Left lobe of liver (tissue), 2 donors: Measurements from ENCODE around the gene SMU1. TPM values are rescaled to one million over a fixed set of nuclear protein-coding genes. Genes with fewer than 3 reads are reported as not detected.

Experiments
- ATAC-seq: fragments of 200-7000 bp; cut with Tn5 transposase; one replicate; pipeline ENCODE4 v1.9.1; 2020; ENCODE audit warnings: mild to moderate bottlenecking, moderate library complexity
- DNase-seq: peaks from one replicate; pipeline ENCODE4 v3.0.0-alpha.2; 2020; ENCODE audit warnings: low spot score
- total RNA-seq: library from RNA; stranded (reverse); gene quantifications from one replicate; pipeline ENCODE4 v1.2.1, GENCODE V29; 2021
- donor health status: DM: no; HTN: no; CAD: no; lungs with moderate emphysema.
- donor health status: DM: no; HTN: yes; CAD: no.

SMU1 gene
- total RNA-seq, 1 donor from 2014 or later: 7.0 TPM

DNA sequence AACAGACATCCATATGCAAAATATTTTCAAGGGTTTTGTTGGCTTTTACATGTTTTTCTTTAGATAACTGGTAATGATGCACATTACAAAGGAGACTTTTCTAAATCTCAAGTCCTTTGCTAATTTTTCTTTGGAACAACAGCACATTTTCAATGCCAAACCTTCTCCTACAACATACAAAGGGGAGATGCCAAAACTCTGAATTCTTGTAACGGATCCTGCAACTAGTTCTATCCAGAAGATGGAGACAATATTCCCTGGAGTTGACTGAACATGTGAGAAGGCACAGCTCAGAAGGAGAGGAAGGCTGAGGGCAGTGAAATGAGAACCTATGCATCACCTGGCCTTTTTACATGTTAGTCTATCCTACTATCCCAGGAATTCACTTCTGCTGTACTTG, 30.4 kb downstream of the SMU1 start:
- DNase-seq: no peak
- no peak for ATAC-seq

DNA sequence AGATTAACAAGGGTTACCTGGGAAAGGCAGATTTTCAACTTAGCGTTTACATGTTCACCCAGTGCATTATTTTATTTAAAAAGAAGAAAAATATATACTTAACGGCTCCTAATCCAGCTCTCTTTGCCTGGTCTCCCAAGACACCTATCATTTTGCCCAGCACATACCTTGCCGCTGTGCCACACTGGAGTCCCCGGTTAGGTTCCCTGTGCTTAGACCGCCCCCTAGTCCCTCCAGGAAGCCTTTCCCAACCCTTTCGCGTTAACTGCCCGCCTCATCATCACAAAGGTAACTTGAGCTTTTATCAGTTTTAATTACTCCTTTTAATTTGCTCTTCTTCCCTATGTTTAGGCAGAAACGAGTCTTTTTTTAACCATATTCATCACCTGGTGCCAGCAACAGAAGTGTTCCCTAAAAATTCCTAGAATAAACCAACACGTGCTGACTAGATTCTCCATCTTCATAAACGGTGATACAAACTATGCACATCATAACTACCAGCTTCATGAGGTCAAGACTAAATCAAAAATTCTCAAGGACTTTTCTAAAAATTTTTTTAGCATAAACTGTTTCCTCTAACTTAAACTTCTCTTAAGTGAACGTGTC, 31.7 kb downstream of the SMU1 start:
- peak; percentile 64 for DNase-seq
- ATAC-seq: peak; percentile 79

DNA sequence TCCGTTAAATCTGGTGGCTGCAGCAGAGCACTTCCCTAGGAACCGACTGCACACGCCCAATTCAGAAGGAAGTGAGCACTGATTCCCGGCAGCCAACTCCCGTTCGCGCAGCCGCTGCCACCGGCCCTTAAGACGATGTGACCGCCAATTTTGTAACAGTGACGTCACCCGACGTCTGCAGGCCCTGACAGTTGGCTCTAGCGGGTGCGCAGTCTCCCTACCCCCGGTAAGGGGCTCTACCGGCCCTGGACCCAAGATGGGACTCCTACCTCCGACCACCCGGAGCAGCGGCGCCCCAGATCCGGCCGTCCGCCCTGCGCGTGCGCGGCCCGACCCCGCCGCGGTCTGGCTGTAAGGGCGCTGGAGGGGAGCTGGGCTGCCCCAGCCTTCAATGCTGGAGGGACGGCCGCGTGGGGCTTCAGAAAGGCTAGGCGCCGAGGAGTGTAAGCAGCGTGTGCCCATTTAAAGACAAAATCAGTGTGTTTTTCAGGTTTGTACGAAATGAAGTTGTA, 32.3 kb downstream of the SMU1 start:
- DNase-seq: peak; percentile 80
- peak; percentile 70 for ATAC-seq

DNA sequence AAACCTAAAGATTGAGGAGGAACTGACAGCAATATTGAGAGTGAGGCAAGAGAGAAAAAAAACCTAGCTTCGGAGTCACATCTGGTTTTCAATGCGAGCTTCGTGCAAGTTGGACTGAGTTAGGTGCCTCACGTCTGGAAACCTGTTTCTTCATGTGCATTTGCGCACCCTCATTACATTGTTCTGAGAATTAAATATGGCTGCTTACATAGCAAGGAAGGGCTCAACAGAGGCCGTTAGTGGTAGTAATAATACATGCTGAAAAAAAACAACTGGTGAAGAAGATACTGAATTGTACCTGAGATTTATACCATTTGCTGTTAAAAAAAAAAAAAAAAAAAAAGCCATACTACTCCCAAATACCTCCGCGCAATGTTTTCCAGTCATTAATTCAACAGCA, 32.8 kb downstream of the SMU1 start:
- no peak for DNase-seq
- ATAC-seq: no peak

DNA sequence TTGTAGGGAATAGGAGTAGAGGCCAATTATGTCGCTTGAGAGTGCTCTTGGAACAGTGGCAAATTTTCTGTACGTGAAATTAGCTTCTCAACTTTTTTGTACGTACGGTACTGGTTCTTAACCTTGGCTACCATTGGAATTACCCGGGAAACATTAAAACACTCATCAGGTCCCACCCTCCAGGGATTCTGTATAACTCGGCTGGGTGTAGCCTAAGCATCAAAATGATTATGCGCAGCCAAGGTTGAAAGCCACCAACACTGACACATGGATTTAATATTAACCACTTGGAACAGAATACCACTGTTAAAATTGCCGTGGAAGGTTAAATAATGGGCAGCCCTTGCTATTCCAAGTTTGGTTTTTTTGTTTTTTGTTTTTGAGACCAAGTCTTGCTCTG, 34.0 kb downstream of the SMU1 start:
- DNase-seq (no peak), ATAC-seq (peak; percentile 68)

DNA sequence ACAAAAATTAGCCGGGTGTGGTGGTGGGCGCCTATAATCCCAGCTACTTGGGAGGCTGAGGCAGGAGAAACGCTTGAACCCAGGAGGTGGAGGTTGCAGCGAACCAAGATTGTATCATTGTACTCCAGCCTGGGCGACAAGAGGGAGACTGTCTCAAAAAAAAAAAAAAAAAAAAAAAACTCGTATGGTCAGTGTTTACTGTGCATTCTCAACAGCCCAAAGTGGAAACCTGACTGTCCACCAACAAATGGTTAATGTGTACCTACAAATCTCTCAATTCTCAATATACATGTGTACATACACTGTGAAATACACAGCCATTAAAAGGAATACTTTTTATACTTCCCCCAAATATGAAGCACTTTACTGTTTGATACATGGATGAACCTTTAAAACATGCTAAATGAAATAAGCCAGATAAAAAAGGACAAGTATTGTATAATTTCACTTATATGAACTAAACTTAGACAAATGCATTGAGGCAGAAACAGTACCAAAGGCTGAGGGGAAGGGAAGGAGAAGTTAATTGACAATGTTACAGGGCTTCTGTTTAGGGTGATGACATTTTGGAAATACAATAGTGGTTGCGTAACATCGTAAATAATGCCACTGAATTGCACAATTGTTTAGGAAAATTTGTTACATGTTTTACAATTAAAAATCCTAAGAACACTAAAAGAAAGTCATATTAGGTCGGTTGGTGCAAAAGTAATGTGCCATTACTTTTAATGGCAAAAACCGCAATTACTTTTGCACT, 34.9 kb downstream of the SMU1 start:
- no peak for ATAC-seq

DNA sequence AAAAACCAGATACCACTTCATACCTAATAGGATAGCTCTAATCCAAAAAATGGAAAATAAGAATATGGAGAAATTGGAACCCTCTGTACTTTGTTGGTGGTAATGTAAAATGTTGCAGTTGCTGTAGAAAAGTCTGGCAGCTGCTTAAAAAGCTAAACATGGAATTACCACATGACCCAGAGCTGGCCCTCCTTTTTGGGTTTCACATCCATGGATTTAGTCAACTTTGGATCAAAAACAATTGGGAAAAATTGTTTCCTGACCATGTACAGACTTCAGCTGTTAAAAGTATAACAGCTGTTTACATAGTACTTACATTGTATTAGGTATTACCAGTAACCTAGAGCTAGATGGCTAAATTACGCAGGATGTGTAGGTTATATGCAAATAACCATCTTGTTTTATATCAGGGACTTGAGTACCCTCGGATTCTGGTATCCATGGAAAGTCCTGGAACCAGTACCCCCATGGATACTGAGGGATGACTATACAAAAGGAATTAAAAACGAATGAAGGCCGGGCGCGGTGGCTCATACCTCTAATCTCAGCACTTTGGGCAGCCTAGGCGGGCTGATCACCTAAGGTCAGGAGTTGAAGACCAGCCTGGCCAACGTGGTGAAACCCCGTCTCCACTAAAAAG, 35.6 kb downstream of the SMU1 start:
- no peak for ATAC-seq
- no peak for DNase-seq

More for the DNA sequence above, 34.9 kb downstream of the SMU1 start:
- DNase-seq: no peak

DNA sequence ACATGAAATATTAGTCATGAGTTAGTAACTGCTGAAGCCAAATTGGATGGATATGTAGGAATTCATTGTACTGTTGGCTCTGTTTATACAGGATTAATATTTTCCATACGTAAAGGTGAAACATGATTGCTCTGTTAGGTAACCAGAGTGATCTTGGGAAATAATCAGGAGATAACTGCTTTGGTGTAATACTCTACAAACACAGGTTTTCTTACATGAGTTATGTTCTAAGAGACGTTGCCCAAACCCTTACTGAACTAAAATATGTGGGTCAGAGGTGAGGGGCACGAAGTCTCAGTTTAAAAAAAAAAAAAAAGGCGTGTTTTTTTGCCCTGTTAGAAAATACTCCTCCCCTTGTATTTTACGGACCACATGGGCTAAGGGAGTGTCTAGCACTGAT, 43.6 kb downstream of the SMU1 start:
- ATAC-seq (peak; percentile 44), DNase-seq (no peak)

DNA sequence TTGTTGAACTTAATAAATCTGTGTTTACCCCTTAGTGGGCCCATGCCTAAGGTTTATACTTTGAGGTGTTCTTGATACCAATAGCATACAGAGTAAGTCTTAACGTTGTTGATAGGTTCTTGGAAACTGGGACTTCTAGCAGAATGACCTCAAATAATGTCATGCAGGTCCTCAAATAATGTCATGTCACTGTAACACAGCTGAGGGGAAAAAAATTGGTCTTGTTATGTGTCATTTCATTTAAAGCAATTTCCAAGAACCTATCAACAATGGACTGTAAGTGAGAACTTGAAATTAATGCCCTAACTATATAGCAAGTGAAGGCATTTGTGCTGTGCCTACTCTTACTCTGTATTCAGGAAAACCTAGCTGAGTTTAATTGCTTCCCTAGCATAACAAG, 44.2 kb downstream of the SMU1 start:
- DNase-seq (no peak), ATAC-seq (no peak)

DNA sequence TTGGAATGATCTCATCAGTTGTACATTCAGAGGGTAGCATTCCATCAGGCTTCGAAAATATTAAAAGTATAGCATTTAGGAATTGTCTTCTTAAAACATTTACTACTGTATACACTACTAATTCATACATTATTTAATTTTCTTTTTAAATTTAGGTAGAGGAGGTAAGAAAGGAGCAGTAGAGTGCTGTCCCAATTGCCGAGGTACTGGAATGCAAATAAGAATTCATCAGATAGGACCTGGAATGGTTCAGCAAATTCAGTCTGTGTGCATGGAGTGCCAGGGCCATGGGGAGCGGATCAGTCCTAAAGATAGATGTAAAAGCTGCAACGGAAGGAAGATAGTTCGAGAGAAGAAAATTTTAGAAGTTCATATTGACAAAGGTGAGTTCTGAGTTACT, 46.2 kb downstream of the SMU1 start:
- ATAC-seq (no peak), DNase-seq (no peak)

DNA sequence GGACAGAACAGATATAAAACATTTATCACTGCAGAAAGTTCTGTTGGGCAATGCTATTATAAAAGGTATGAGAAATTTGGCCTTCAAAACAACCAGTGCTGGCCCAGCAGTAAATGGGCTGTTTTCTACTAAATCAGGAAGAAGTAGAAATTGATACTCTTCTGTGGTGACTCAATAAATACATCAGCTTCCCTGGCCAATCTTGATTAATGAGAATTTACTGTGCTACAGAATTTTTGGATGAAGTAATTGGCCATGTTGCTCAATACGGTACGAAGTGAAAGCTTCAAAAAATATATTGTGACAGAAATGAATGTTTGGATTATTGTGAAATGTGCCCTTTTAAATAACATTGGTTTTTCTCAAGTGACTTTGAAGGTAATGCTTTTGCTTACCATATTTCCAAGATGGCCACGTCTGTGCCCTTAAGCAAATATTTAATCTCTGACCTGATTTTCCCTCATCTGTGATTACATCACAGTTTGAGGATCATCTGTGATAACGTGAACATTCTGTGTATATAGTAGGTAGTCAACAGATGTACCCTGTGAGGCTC, 47.2 kb downstream of the SMU1 start:
- DNase-seq: no peak
- ATAC-seq: peak; percentile 22

DNA sequence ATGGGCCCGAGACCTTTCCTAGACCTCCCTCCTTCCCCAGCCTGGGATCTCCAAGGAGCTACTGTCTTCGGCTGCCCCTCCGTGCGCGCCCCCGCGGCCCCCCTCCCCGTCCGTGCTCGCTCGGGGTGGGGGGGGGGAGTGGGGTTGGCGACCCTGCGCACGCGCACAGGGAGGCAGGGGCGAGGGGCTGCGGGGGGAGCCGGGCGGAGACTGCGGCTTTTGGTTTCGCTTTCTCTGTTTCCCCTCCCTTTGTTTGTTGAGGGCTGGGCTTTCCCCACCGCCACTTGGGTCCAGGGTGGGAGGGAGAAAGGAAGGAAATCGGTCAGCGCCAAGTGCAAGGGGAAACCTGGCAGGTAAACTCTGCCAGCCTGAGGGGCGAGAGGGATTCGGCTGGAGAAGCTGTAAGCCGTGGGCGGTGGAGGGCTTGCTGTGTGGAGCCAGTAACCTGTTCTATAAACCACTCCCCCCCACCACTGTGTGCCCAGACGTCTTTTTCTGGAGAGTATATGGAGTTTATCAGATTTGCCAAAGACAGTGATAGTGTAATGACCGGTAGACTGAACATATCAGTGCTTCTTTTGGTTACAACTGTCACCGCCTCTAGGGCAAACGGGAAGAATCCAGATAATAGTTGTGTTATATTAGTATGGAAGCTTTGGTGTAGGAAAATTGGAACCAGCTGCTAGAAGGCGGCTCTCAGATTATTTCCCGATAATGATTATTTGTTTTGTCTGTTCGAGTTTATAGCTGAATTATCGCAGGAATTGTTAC, 50.7 kb downstream of the SMU1 start:
- ATAC-seq: peak; percentile 62
- peak; percentile 74 for DNase-seq

DNA sequence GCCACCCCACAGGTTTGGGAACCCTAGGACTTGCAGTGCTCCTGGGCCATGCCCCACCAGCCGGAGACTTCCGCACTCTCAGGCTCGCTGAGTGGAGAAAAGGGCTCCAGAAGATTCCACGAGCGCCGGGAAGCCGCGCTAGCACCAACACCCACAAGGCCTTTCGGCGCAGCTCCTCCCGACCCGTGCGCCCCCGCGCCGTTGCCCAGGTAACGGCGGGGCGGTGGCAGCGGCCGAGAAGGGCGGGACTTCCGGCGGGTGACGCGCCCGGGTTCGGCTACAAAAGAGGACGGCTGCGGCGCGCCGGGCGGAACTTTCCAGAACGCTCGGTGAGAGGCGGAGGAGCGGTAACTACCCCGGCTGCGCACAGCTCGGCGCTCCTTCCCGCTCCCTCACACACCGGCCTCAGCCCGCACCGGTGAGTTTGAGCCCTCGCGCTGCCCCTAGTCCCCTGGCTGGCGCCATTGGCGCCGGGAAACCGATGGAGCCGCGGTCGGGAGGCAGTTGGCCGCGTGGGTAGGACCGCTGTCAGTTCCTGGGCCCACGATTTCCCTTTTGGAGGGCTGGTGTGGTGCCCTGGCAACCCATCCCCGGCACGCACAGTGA, 51.4 kb downstream of the SMU1 start, which contains the start of gene DNAJA1:
TSS of gene DNAJA1 (plus strand) at position 308 of the 606 bp plus-strand sequence. CDS start 1,212 bp downstream, outside the sequence.
- DNase-seq: peak; percentile 96

DNA sequence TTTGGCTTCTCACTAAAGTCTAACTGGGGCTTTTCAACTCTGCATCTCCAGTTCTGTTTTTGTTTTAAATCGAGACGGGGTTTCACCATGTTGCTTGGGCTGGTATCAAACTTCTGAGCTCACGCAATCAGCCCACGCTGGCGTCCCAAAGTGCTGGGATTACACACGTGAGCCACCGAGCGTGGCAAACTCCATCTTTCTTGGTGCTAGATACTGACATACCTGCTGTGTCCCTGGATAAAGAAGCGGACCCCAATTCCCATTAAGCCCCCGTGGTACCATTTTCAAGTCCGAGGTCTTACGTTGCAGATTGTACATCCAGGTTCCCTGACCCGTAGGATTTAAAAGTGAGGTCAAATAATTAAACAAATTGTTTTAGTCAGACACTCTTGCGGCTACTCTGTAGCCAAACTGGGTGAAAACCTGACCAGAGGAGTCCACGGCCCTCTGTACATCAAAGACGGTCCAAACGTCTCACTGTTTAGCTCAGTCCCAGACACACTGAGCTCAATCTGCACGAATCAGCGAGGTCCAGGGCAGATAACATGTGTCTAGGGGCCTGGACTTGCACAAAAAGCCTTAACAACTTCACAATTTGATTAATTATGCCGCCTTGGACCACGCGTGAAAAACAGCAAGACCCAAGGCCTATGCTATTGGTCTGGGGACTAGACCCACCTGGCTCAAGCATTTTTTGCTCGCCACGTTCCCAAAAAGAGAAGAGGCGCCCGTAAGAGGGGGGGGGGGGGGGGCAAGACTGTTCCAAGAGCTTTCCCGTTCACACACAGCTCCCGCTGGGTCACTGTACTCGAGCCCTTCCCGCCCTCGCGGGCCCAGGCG, 52.1 kb downstream of the SMU1 start:
- ATAC-seq (peak; percentile 26), DNase-seq (no peak)

More for the DNA sequence above, 51.4 kb downstream of the SMU1 start, which contains the start of gene DNAJA1:
- peak; percentile 88 for ATAC-seq

DNA sequence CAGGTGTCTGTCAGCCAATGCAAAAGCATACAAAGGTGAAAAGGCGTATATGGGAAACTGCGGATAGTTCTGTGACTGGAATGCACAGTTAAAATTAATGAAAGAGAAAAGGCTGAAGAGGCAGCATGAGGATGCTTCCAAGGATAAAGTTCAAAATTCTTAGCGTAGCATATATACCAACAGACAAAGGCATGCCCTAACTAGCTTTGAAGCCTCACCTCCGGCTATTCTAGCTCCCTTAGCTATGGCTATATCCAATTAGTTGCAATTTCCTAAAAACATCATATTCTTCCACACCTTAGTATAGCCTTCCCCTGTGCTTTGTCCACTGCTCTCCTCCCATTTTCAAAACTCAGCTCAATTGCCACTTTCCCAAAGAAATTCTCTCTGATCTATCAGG, 52.8 kb downstream of the SMU1 start:
- DNase-seq: no peak
- no peak for ATAC-seq

DNA sequence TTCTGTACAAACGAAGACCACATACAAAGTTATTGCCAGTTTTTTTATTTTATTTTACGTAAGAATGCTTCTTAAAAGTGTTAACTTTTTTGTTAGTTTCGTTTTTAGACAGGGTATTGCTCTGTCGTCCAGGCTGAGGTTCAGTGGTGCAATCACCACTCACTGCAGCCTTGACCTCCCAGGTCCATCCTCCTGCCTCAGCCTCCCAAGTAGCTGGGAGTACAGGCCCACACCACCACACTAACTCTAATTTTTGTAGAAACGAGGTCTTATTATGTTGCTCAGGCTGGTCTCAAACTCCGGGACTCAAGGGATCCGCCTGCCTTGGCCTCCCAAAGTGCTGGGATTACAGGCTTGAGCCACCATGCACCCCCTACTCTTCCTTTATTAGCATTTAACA, 53.7 kb downstream of the SMU1 start:
- DNase-seq (no peak), ATAC-seq (no peak)

DNA sequence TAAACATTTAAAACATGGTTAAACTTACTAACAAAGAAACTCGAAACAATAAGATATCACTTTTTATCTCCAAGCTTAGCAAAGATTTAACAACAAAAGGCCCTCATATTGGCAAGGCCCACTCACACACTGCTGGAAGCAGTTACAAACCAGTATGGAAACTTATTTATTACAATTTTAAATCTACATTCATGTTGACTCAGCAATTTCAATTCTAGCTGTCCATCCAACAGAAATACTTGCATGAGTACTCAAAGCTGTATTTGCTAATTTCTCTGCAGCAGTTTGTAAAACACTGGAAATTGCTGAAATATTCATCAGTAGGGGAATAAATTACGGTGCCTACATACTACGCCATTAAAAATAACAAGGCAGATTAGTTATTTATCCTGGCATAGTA, 54.2 kb downstream of the SMU1 start:
- DNase-seq (no peak), ATAC-seq (no peak)

DNA sequence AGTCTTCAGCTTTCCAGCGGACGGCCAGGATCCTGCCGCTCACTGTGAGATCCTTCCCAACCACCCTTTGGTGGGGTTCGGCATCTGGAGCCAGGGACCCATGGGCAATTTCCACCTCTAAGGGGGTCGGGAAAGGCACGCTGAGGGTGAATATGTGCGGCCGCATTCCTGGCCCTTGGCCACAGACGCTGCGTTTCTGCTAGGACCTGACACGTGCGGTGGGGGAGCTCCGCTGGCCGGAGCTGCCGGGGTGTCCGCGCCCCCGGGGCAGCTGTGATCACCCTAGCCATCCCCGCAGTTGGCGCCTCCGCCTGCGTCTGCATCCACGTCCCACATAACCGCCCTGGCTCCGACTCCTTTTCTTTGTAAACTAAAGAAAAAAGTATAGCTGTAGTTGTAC, 56.7 kb downstream of the SMU1 start:
- DNase-seq (no peak), ATAC-seq (no peak)

DNA sequence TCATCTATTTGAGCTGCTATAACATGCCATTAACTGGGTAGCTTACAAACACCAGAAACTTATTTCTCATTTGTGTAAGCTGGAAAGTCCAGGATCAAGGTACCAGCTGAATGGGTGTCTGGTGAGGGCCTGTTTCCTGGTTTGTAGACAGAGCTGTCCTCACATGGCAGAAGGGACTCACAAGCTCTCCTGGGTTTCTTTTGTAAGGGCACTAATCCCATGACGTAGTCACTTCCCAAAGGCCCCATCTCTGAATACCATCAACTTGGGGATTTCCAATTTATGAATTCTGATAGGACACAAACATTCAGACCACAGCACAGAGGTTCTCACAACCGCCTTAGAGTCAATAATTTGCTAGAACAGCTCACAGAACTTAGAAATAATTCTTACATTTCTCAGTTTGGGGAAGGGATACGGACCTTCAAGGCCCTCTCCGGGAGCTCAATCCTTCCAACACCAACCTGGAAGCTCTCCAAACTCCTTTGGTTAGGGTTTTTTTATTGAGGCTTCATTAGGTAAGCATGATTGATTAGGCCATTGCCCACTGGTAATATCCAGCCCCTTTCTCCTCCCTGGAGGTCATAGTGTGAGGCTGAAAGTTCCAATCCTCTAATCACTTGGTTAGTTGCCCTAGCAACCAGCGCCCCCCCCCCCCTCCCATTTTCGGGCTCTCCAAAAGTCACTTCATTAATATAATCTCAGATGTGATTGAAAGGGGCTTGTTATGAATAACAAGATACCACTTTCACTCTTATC, 59.0 kb downstream of the SMU1 start:
- ATAC-seq (no peak), DNase-seq (no peak)
